ENCODE measurements around the gene ST3GAL6.

Gene ST3GAL6

GRCh38 chr3:98763076-98763475 is at the start of gene ST3GAL6:
Gene ST3GAL6 (plus strand): TSS chr3:98763340. CDS start chr3:98768441, 5,101 bp downstream.
- DNase-seq, result no peak

GRCh38 chr3:98713984-98714383 is 49.2 kb upstream of the ST3GAL6 start:
- DNase-seq, result no peak

- DNase-seq, result no peak
Measured at GRCh38 chr3:98717584-98717983, 45.6 kb upstream of the ST3GAL6 start.

GRCh38 chr3:98718730-98719129 is 44.4 kb upstream of the ST3GAL6 start:
- no peak for DNase-seq

GRCh38 chr3:98721776-98722175 is 41.4 kb upstream of the ST3GAL6 start:
- DNase-seq, result no peak

GRCh38 chr3:98722389-98722788 is 40.8 kb upstream of the ST3GAL6 start:
- DNase-seq, result no peak

- no peak for DNase-seq
Measured at GRCh38 chr3:98725352-98725751, 37.8 kb upstream of the ST3GAL6 start.

- DNase-seq, result no peak
Measured at GRCh38 chr3:98726084-98726483, 37.1 kb upstream of the ST3GAL6 start.

- DNase-seq, result no peak
Measured at GRCh38 chr3:98727638-98728037, 35.5 kb upstream of the ST3GAL6 start.

GRCh38 chr3:98728672-98729071 is 34.5 kb upstream of the ST3GAL6 start:
- DNase-seq, result no peak

GRCh38 chr3:98730338-98730737 is 32.8 kb upstream of the ST3GAL6 start:
- DNase-seq, result no peak

- no peak for DNase-seq
Measured at GRCh38 chr3:98730886-98731537, 32.1 kb upstream of the ST3GAL6 start.

GRCh38 chr3:98731720-98732285 is 31.3 kb upstream of the ST3GAL6 start:
- no peak for DNase-seq

- DNase-seq, result peak; percentile 75
Measured at GRCh38 chr3:98732286-98733052, 30.7 kb upstream of the ST3GAL6 start.

- peak; percentile 66 for DNase-seq
Measured at GRCh38 chr3:98733053-98733811, 29.9 kb upstream of the ST3GAL6 start.

- peak; percentile 45 for DNase-seq
Measured at GRCh38 chr3:98733812-98734281, 29.3 kb upstream of the ST3GAL6 start.

- no peak for DNase-seq
Measured at GRCh38 chr3:98734306-98734705, 28.8 kb upstream of the ST3GAL6 start.

- DNase-seq, result no peak
Measured at GRCh38 chr3:98734735-98735134, 28.4 kb upstream of the ST3GAL6 start.

GRCh38 chr3:98735296-98735695 is 27.8 kb upstream of the ST3GAL6 start:
- DNase-seq, result no peak

- DNase-seq, result no peak
Measured at GRCh38 chr3:98735761-98736269, 27.3 kb upstream of the ST3GAL6 start.

GRCh38 chr3:98737301-98737700 is 25.8 kb upstream of the ST3GAL6 start:
- no peak for DNase-seq

GRCh38 chr3:98739266-98739665 is 23.9 kb upstream of the ST3GAL6 start:
- DNase-seq, result no peak

GRCh38 chr3:98740324-98740723 is 22.8 kb upstream of the ST3GAL6 start:
- DNase-seq, result no peak

Data from right forelimb (tissue), 1 donor.